ENCODE results near the gene HIBADH. TPM values are rescaled to one million over a fixed set of nuclear protein-coding genes. Genes with fewer than 3 reads are reported as not detected.

The HIBADH gene
- polyA plus RNA-seq, 2 of the 4 experiments (the other 2 are of a cell fraction), result 49.5 to 118 TPM

DNA sequence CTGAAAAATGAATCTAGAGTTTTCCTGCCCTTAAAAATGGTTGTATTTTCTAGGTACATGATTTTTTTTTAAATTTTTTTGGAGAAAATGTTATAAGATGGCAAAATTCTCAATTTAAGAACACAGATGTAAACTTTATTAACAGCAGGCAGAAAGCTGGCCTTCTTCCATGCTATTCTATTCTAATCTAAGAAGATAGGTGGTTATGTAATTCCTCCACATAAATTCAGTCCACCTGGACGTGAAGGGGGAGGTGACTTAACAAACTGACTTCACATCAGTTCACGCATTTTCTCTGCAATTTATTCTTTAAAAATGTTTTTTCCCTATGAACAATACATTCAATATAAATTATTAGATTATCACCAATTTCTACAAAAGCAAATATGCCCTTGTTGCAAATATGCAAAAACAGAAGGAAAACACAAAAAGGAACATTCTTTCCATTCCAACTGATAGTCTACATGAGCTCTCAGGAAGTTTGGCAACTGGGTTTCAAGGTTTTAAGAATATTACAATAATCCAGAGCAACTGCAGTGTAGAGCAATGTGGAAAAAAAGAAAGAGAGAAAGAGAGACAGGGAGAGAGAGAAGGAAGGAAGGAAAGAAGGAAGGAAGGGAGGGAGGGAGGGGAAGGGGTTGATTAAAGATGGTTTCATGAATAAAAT lies 76.8 kb downstream of the HIBADH start:
- TF ChIP-seq MAFK (IDR thresholded peaks at IDR 0.05; ENCODE audit: partially characterized antibody) (no peak), NPAS2 (CRISPR knock-in tag; IDR thresholded peaks at IDR 0.05; ENCODE audit: borderline replicate concordance) (no peak), EHMT2 (IDR thresholded peaks at IDR 0.05; ENCODE audit: low read depth) (no peak), PHF8 (IDR thresholded peaks at IDR 0.05; ENCODE audit: borderline replicate concordance, low read depth) (no peak), ESRRA (IDR thresholded peaks at IDR 0.05; ENCODE audit: borderline replicate concordance, low read length) (no peak), POLR2A (IDR thresholded peaks at IDR 0.05; ENCODE audit: low read length) (no peak), KDM5A (IDR thresholded peaks at IDR 0.05) (no peak), FOSL2 (IDR thresholded peaks at IDR 0.05) (no peak), FOSL2 (CRISPR knock-in tag; IDR thresholded peaks at IDR 0.05) (no peak), TP53 (CRISPR knock-in tag; IDR thresholded peaks at IDR 0.05) (no peak), EHF (CRISPR knock-in tag; IDR thresholded peaks at IDR 0.05) (no peak), HEYL (CRISPR knock-in tag; IDR thresholded peaks at IDR 0.05) (no peak), ZFP36 (IDR thresholded peaks at IDR 0.05; ENCODE audit: borderline replicate concordance, partially characterized antibody) (no peak), CBX2 (IDR thresholded peaks at IDR 0.05; ENCODE audit: borderline replicate concordance, low read depth) (no peak), RAD21 (conservative IDR thresholded peaks at IDR 0.05 in 1 of 2, IDR thresholded peaks at IDR 0.05 in 1 of 2) (no peak), CEBPB (IDR thresholded peaks at IDR 0.05) (no peak), RNF2 (IDR thresholded peaks at IDR 0.05; ENCODE audit: borderline replicate concordance, low read depth) (no peak)
- TF ChIP-seq, protein P1, sequence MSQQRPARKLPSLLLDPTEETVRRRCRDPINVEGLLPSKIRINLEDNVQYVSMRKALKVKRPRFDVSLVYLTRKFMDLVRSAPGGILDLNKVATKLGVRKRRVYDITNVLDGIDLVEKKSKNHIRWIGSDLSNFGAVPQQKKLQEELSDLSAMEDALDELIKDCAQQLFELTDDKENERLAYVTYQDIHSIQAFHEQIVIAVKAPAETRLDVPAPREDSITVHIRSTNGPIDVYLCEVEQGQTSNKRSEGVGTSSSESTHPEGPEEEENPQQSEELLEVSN (IDR thresholded peaks at IDR 0.05; ENCODE audit: borderline replicate concordance, low read depth), result no peak
- TF ChIP-seq, protein P2, sequence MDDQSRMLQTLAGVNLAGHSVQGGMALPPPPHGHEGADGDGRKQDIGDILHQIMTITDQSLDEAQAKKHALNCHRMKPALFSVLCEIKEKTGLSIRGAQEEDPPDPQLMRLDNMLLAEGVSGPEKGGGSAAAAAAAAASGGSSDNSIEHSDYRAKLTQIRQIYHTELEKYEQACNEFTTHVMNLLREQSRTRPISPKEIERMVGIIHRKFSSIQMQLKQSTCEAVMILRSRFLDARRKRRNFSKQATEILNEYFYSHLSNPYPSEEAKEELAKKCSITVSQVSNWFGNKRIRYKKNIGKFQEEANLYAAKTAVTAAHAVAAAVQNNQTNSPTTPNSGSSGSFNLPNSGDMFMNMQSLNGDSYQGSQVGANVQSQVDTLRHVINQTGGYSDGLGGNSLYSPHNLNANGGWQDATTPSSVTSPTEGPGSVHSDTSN (IDR thresholded peaks at IDR 0.05), result no peak
- no peak for DNase-seq (ENCODE audit: low read depth in 1 of 2, low spot score in 1 of 2)
- 88% methylated on average over 2 of the region's 2 CpGs for WGBS (ENCODE audit: missing lambda C conversion rate)
- no peak overlapping the region for H3K4me3 ChIP-seq
- ChIA-PET CTCF (interaction anchor here (0.6 to 2.9 kb wide), 2 partner anchors 20 to 390 kb away, joined by 3 to 13 read pairs; no protein-coding TSS in a partner anchor), POLR2A (no interaction called here)
- H3K27ac ChIP-seq, result no peak overlapping the region
- no peaks in the 10 kb centered on the region for H3K9me3 ChIP-seq
- H3K4me1 ChIP-seq, result no peaks in the 10 kb centered on the region
- no peak for ATAC-seq
- FAIRE-seq, result no peak
- H3K4me2 ChIP-seq, result no peak overlapping the region

DNA sequence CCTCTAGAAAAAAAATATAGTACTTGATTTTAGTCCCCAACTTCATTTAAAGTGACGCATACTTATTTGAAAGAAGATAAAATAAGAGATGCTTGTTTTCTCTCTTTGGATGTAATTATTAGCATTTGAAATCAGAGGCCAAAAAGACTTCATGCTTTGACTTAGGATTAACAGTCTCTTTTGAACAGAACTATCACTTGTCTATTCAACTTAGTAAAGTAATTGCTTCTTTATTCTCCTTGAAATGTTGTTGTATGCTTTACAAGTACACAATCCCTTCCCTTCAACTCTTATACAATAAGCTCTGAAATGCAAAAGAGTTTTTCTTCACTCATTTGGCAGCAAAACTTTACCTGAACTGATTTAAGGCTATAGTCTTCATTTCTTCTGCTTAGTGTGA lies 80.8 kb downstream of the HIBADH start:
- H3K4me2 ChIP-seq, result no peak overlapping the region
- no peak overlapping the region for H3K27ac ChIP-seq
- 97% methylated on average over 1 of the region's 1 CpG for WGBS (ENCODE audit: missing lambda C conversion rate)
- H3K9me3 ChIP-seq, result no peaks in the 10 kb centered on the region
- ChIA-PET POLR2A (no interaction called here), CTCF (interaction anchor here (1.4 to 4.4 kb wide), 5 partner anchors 23 to 512 kb away, joined by 3 to 24 read pairs (median 5); no protein-coding TSS in a partner anchor)
- no peak for TF ChIP-seq FOXS1 (CRISPR knock-in tag; IDR thresholded peaks at IDR 0.05)
- no peak for TF ChIP-seq POLR2A (IDR thresholded peaks at IDR 0.05; ENCODE audit: low read length)
- TF ChIP-seq ESRRA (IDR thresholded peaks at IDR 0.05; ENCODE audit: borderline replicate concordance, low read length), result no peak
- TF ChIP-seq JUN (IDR thresholded peaks at IDR 0.05), result no peak
- TF ChIP-seq KDM1A (IDR thresholded peaks at IDR 0.05; ENCODE audit: low read depth), result no peak
- TF ChIP-seq RAD21 (conservative IDR thresholded peaks at IDR 0.05 in 1 of 2, IDR thresholded peaks at IDR 0.05 in 1 of 2), result no peak
- no peak for TF ChIP-seq EHF (CRISPR knock-in tag; IDR thresholded peaks at IDR 0.05)
- TF ChIP-seq BHLHE40 (IDR thresholded peaks at IDR 0.05; ENCODE audit: low read depth, low read length), result no peak
- TF ChIP-seq, protein P3, sequence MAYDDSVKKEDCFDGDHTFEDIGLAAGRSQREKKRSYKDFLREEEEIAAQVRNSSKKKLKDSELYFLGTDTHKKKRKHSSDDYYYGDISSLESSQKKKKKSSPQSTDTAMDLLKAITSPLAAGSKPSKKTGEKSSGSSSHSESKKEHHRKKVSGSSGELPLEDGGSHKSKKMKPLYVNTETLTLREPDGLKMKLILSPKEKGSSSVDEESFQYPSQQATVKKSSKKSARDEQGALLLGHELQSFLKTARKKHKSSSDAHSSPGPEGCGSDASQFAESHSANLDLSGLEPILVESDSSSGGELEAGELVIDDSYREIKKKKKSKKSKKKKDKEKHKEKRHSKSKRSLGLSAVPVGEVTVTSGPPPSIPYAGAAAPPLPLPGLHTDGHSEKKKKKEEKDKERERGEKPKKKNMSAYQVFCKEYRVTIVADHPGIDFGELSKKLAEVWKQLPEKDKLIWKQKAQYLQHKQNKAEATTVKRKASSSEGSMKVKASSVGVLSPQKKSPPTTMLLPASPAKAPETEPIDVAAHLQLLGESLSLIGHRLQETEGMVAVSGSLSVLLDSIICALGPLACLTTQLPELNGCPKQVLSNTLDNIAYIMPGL (CRISPR knock-in tag; IDR thresholded peaks at IDR 0.05; ENCODE audit: borderline replicate concordance), result no peak
- FAIRE-seq (no peak), DNase-seq (ENCODE audit: low read depth in 1 of 2, low spot score in 1 of 2) (no peak), ATAC-seq (no peak)
- H3K4me1 ChIP-seq, result peaks cover 7% of the 10 kb centered on the region; the same call in 2 of the 3 replicates
- no peak overlapping the region for H3K4me3 ChIP-seq

Measured in A549 (cell line).